ENCODE results near the gene UBA7. TPM values are rescaled to one million over a fixed set of nuclear protein-coding genes. Genes with fewer than 3 reads are reported as not detected.

The UBA7 gene
- total and polyA plus RNA-seq, 2 of the 8 experiments (the other 6 are each of a cell fraction or from before 2014, with no cell fraction given) = 0.34 to 0.65 TPM

- no peak for FAIRE-seq
- 94% methylated on average over 2 of the region's 2 CpGs; no CpG with 5 or more reads in 1 of the 2 experiments for WGBS, 2 experiments (ENCODE audit: extremely low coverage in 1 of 2, insufficient coverage in 1 of 2, insufficient read length in 1 of 2, insufficient replicate concordance in 2 of 2, low coverage in 1 of 2, low lambda C conversion rate in 2 of 2, missing lambda C conversion rate in 1 of 2)
- no peak for TF ChIP-seq ASH2L (IDR thresholded peaks at IDR 0.05; ENCODE audit: low read length)
- no peak for TF ChIP-seq ZNF274 (IDR thresholded peaks at IDR 0.05; ENCODE audit: borderline replicate concordance, extremely low read depth, low read length)
- TF ChIP-seq SIN3A (conservative IDR thresholded peaks at IDR 0.05 in 1 of 2, IDR thresholded peaks at IDR 0.05 in 1 of 2; ENCODE audit: low read depth in 1 of 2, low read length in 2 of 2) = no peak
- no peak for TF ChIP-seq BACH1 (IDR thresholded peaks at IDR 0.05; ENCODE audit: low read length)
- TF ChIP-seq ATF2 (IDR thresholded peaks at IDR 0.05; ENCODE audit: low read length) = no peak
- TF ChIP-seq GABPA (IDR thresholded peaks at IDR 0.05; ENCODE audit: borderline replicate concordance, insufficient read depth, low read length) = no peak
- TF ChIP-seq HDAC6 (IDR thresholded peaks at IDR 0.05; ENCODE audit: low read depth, low read length) = no peak
- no peak for TF ChIP-seq SUZ12 (IDR thresholded peaks at IDR 0.05; ENCODE audit: low read length)
- TF ChIP-seq SP2 (IDR thresholded peaks at IDR 0.05; ENCODE audit: low read length) = no peak
- TF ChIP-seq MAFK (IDR thresholded peaks at IDR 0.05; ENCODE audit: low read depth, low read length) = no peak
- TF ChIP-seq RXRA (IDR thresholded peaks at IDR 0.05; ENCODE audit: insufficient read depth, low read depth, low read length) = no peak
- TF ChIP-seq CTBP2 (IDR thresholded peaks at IDR 0.05; ENCODE audit: borderline replicate concordance, insufficient read depth, insufficient read length, low read length) = no peak
Observed at GRCh38 chr3:49840388-49840787, 26.6 kb upstream of the UBA7 start.

More at GRCh38 chr3:49840388-49840787, 26.6 kb upstream of the UBA7 start:
- no peak overlapping the region for H3K23ac ChIP-seq (ENCODE audit: insufficient read length)
- no peak overlapping the region for H2AK5ac ChIP-seq (ENCODE audit: low read depth, low read length)
- ChIA-PET POLR2A (ENCODE audit: partially characterized antibody) (interaction anchor here (0.8 to 1.0 kb wide), 3 partner anchors 16 to 45 kb away, joined by 3 read pairs; no protein-coding TSS in a partner anchor), CTCF (ENCODE audit: partially characterized antibody) (interaction anchor here (0.6 to 15.2 kb wide), 24 partner anchors 10 to 853 kb away, joined by 3 to 306 read pairs (median 10); partner anchors contain the start of genes AMIGO3, CDHR4, INKA1 and IP6K1)
- no peak overlapping the region for H3K9ac ChIP-seq (replicated peaks in 1 of 4; ENCODE audit: extremely low read depth in 1 of 4, low read depth in 3 of 4, low read length in 3 of 4)
- no peaks in the 10 kb centered on the region for H3K79me1 ChIP-seq (ENCODE audit: low read depth, low read length)
- H3K27ac ChIP-seq (ENCODE audit: low read depth, low read length) = no peak overlapping the region
- H2BK5ac ChIP-seq (ENCODE audit: low read depth, low read length) = no peak overlapping the region
- no peak overlapping the region for H2BK120ac ChIP-seq (replicated peaks; ENCODE audit: low read depth, low read length)
- no peaks in the 10 kb centered on the region for H3K23me2 ChIP-seq (ENCODE audit: low read depth, low read length)
- H4K8ac ChIP-seq (ENCODE audit: extremely low read depth, insufficient read depth, low read length) = no peak overlapping the region
- no peaks in the 10 kb centered on the region for H3K79me2 ChIP-seq (ENCODE audit: control insufficient read depth in 1 of 2, insufficient read depth in 2 of 2, low read length in 2 of 2)
- no peak overlapping the region for H3K56ac ChIP-seq (replicated peaks; ENCODE audit: insufficient read length, low read depth, low read length)
- H2BK12ac ChIP-seq (ENCODE audit: low read depth, low read length) = no peak overlapping the region
- no peak overlapping the region for H2BK20ac ChIP-seq (ENCODE audit: low read length)
- no peak overlapping the region for H3K4me3 ChIP-seq (ENCODE audit: extremely low read depth in 1 of 4, insufficient read depth in 2 of 4, low read depth in 3 of 4, low read length in 4 of 4)
- H3K4ac ChIP-seq (replicated peaks; ENCODE audit: insufficient read length, low read depth, low read length) = no peak overlapping the region
- H2AFZ ChIP-seq (ENCODE audit: low read length) = no peak overlapping the region
- peaks cover 0 to 6% (median 0%) of the 10 kb centered on the region in 4 experiments; a peak in 2 of 7 replicates for H3K4me1 ChIP-seq (replicated peaks in 1 of 4; ENCODE audit: control insufficient read depth in 3 of 4, insufficient read depth in 4 of 4, low read length in 3 of 4)
- no peak overlapping the region for H4K91ac ChIP-seq (replicated peaks; ENCODE audit: insufficient read length, low read length)
- no peak overlapping the region for H3K4me2 ChIP-seq (ENCODE audit: insufficient read depth in 1 of 2, low read depth in 2 of 2, low read length in 2 of 2)
- H3K27me3 ChIP-seq (replicated peaks in 1 of 4; ENCODE audit: control insufficient read depth in 3 of 4, extremely low read depth in 1 of 4, insufficient read depth in 3 of 4, low read length in 3 of 4) = no peaks in the 10 kb centered on the region
- no peak overlapping the region for H2BK15ac ChIP-seq (ENCODE audit: low read length)
- no peak for DNase-seq (ENCODE audit: low read depth in 1 of 2, low spot score in 2 of 2)
- no peak overlapping the region for H3K18ac ChIP-seq (ENCODE audit: extremely low read depth, low read length)
- peaks cover 4 to 36% (median 34%) of the 10 kb centered on the region in 4 experiments for H3K36me3 ChIP-seq (ENCODE audit: control insufficient read depth in 2 of 4, insufficient read depth in 4 of 4, low read length in 3 of 4)
- no peaks in the 10 kb centered on the region for H3K9me3 ChIP-seq (ENCODE audit: insufficient read depth in 2 of 2, low read depth in 1 of 2, low read length in 1 of 2)
- H4K20me1 ChIP-seq (replicated peaks in 1 of 2; ENCODE audit: control insufficient read depth in 1 of 2, insufficient read depth in 2 of 2, low read length in 2 of 2) = peaks cover 0 to 5% of the 10 kb centered on the region in 2 experiments
- H4K5ac ChIP-seq (ENCODE audit: insufficient read length, low read depth, low read length) = no peak overlapping the region
- H3K14ac ChIP-seq (ENCODE audit: insufficient read length) = no peak overlapping the region
